MG63 (cell line): ENCODE data around the gene SLC16A10. TPM values are rescaled to one million over a fixed set of nuclear protein-coding genes. Genes with fewer than 3 reads are reported as not detected.
A peak's percentile ranks its signal among the peaks of the same experiment; 100 is the strongest.

Experiments
- DNase-seq: peaks from one replicate; pipeline ENCODE4 v3.0.0-alpha.2; 2020
- H3K27me3 ChIP-seq: fragments of 250-450 bp; sonication (Bioruptor Pico); 2 replicates; pipeline ENCODE4 v1.5.1; 2020; ENCODE audit warnings: mild to moderate bottlenecking, moderate library complexity
- H3K36me3 ChIP-seq: fragments of 250-450 bp; sonication (Bioruptor Pico); 2 replicates; pipeline ENCODE4 v1.5.1; 2020; ENCODE audit warnings: mild to moderate bottlenecking, moderate library complexity
- H3K4me3 ChIP-seq: fragments of 250-450 bp; sonication (Bioruptor Pico); 2 replicates; pipeline ENCODE4 v1.5.1; 2020; ENCODE audit warnings: mild to moderate bottlenecking, moderate library complexity
- H3K9me3 ChIP-seq: fragments of 250-450 bp; sonication (Bioruptor Pico); 2 replicates; pipeline ENCODE4 v1.5.1; 2020; ENCODE audit warnings: mild to moderate bottlenecking, moderate library complexity
- total RNA-seq: library from RNA; depleted of rRNA; stranded (reverse); fragments of >200 nt; shearing (Covaris generic); gene quantifications from 2 replicates; pipeline ENCODE4 v1.2.3, GENCODE V29; 2014; ENCODE audit warnings: low replicate concordance

Gene SLC16A10
- total RNA-seq, 1 experiment from 2014 or later, result 0.40 TPM

GRCh38 chr6:111212625-111213024 lies 125.3 kb downstream of the SLC16A10 start:
- DNase-seq, result no peak
- no peaks in the 10 kb centered on the region for H3K27me3 ChIP-seq
- H3K4me3 ChIP-seq, result no peak overlapping the region
- no peaks in the 10 kb centered on the region for H3K36me3 ChIP-seq
- H3K9me3 ChIP-seq, result no peaks in the 10 kb centered on the region

GRCh38 chr6:111215131-111215530 lies 127.8 kb downstream of the SLC16A10 start:
- DNase-seq, result no peak
- Histone ChIP-seq H3K27me3 (no peaks in the 10 kb centered on the region), H3K36me3 (no peaks in the 10 kb centered on the region), H3K4me3 (no peak overlapping the region), H3K9me3 (no peaks in the 10 kb centered on the region)

GRCh38 chr6:111219785-111220184 lies 132.5 kb downstream of the SLC16A10 start:
- Histone ChIP-seq H3K4me3 (no peak overlapping the region), H3K9me3 (no peaks in the 10 kb centered on the region), H3K27me3 (no peaks in the 10 kb centered on the region), H3K36me3 (no peaks in the 10 kb centered on the region)
- no peak for DNase-seq

GRCh38 chr6:111220383-111221031 lies 133.2 kb downstream of the SLC16A10 start:
- Histone ChIP-seq H3K4me3 (no peak overlapping the region), H3K27me3 (no peaks in the 10 kb centered on the region), H3K36me3 (no peaks in the 10 kb centered on the region), H3K9me3 (no peaks in the 10 kb centered on the region)
- DNase-seq, result peak; percentile 23

GRCh38 chr6:111221804-111222203 lies 134.5 kb downstream of the SLC16A10 start:
- H3K36me3 ChIP-seq, result no peaks in the 10 kb centered on the region
- no peak for DNase-seq
- H3K27me3 ChIP-seq, result no peaks in the 10 kb centered on the region
- H3K9me3 ChIP-seq, result no peaks in the 10 kb centered on the region
- no peak overlapping the region for H3K4me3 ChIP-seq

GRCh38 chr6:111222341-111222740 lies 135.0 kb downstream of the SLC16A10 start:
- Histone ChIP-seq H3K9me3 (no peaks in the 10 kb centered on the region), H3K27me3 (no peaks in the 10 kb centered on the region), H3K4me3 (no peak overlapping the region), H3K36me3 (no peaks in the 10 kb centered on the region)
- DNase-seq, result no peak

GRCh38 chr6:111228094-111228493 lies 140.8 kb downstream of the SLC16A10 start:
- Histone ChIP-seq H3K9me3 (no peaks in the 10 kb centered on the region), H3K27me3 (no peaks in the 10 kb centered on the region), H3K36me3 (no peaks in the 10 kb centered on the region), H3K4me3 (no peak overlapping the region)
- DNase-seq, result no peak

GRCh38 chr6:111230351-111231089 lies 143.2 kb downstream of the SLC16A10 start:
- no peaks in the 10 kb centered on the region for H3K36me3 ChIP-seq
- no peak overlapping the region for H3K4me3 ChIP-seq
- no peaks in the 10 kb centered on the region for H3K9me3 ChIP-seq
- H3K27me3 ChIP-seq, result no peaks in the 10 kb centered on the region
- no peak for DNase-seq

GRCh38 chr6:111231090-111231459 lies 143.8 kb downstream of the SLC16A10 start:
- no peak for DNase-seq
- Histone ChIP-seq H3K36me3 (no peaks in the 10 kb centered on the region), H3K4me3 (no peak overlapping the region), H3K27me3 (no peaks in the 10 kb centered on the region), H3K9me3 (no peaks in the 10 kb centered on the region)

- H3K4me3 ChIP-seq, result no peak overlapping the region
- no peaks in the 10 kb centered on the region for H3K9me3 ChIP-seq
- H3K27me3 ChIP-seq, result no peaks in the 10 kb centered on the region
- DNase-seq, result no peak
- H3K36me3 ChIP-seq, result no peaks in the 10 kb centered on the region
Measured at GRCh38 chr6:111237852-111238251, 150.5 kb downstream of the SLC16A10 start.

GRCh38 chr6:111238464-111239119 lies 151.3 kb downstream of the SLC16A10 start:
- H3K27me3 ChIP-seq, result no peaks in the 10 kb centered on the region
- no peaks in the 10 kb centered on the region for H3K9me3 ChIP-seq
- peak; percentile 60 for DNase-seq
- H3K36me3 ChIP-seq, result no peaks in the 10 kb centered on the region
- no peak overlapping the region for H3K4me3 ChIP-seq

- H3K36me3 ChIP-seq, result no peaks in the 10 kb centered on the region
- H3K27me3 ChIP-seq, result no peaks in the 10 kb centered on the region
- H3K9me3 ChIP-seq, result no peaks in the 10 kb centered on the region
- H3K4me3 ChIP-seq, result no peak overlapping the region
- DNase-seq, result no peak
Measured at GRCh38 chr6:111239461-111239860, 152.2 kb downstream of the SLC16A10 start.

GRCh38 chr6:111242452-111242851 lies 155.1 kb downstream of the SLC16A10 start:
- DNase-seq, result peak; percentile 20
- Histone ChIP-seq H3K27me3 (no peaks in the 10 kb centered on the region), H3K4me3 (no peak overlapping the region), H3K36me3 (no peaks in the 10 kb centered on the region), H3K9me3 (no peaks in the 10 kb centered on the region)

- no peak for DNase-seq
- Histone ChIP-seq H3K4me3 (no peak overlapping the region), H3K27me3 (no peaks in the 10 kb centered on the region), H3K36me3 (no peaks in the 10 kb centered on the region), H3K9me3 (no peaks in the 10 kb centered on the region)
Measured at GRCh38 chr6:111243095-111243494, 155.8 kb downstream of the SLC16A10 start.

- Histone ChIP-seq H3K4me3 (no peak overlapping the region), H3K9me3 (no peaks in the 10 kb centered on the region), H3K36me3 (no peaks in the 10 kb centered on the region), H3K27me3 (no peaks in the 10 kb centered on the region)
- no peak for DNase-seq
Measured at GRCh38 chr6:111248789-111249188, 161.5 kb downstream of the SLC16A10 start.

GRCh38 chr6:111250791-111251354 lies 163.6 kb downstream of the SLC16A10 start:
- no peaks in the 10 kb centered on the region for H3K36me3 ChIP-seq
- DNase-seq, result no peak
- no peaks in the 10 kb centered on the region for H3K27me3 ChIP-seq
- no peaks in the 10 kb centered on the region for H3K9me3 ChIP-seq
- H3K4me3 ChIP-seq, result no peak overlapping the region

- Histone ChIP-seq H3K9me3 (no peaks in the 10 kb centered on the region), H3K36me3 (no peaks in the 10 kb centered on the region), H3K4me3 (no peak overlapping the region), H3K27me3 (no peaks in the 10 kb centered on the region)
- DNase-seq, result no peak
Measured at GRCh38 chr6:111252726-111253125, 165.4 kb downstream of the SLC16A10 start.
